ENCODE measurements around the gene TGFB2.

The TGFB2 gene

GRCh38 chr1:218362418-218363076, 17.4 kb downstream of the TGFB2 start:
- DNase-seq: no peak

- no peak for DNase-seq
Measured at GRCh38 chr1:218363141-218363540, 18.0 kb downstream of the TGFB2 start.

GRCh38 chr1:218364028-218364710, 19.0 kb downstream of the TGFB2 start:
- DNase-seq: no peak

- no peak for DNase-seq
Measured at GRCh38 chr1:218365226-218365999, 20.3 kb downstream of the TGFB2 start.

- no peak for DNase-seq
Measured at GRCh38 chr1:218366322-218367052, 21.4 kb downstream of the TGFB2 start.

- no peak for DNase-seq
Measured at GRCh38 chr1:218367118-218367517, 22.0 kb downstream of the TGFB2 start.

- no peak for DNase-seq
Measured at GRCh38 chr1:218368686-218369085, 23.6 kb downstream of the TGFB2 start.

GRCh38 chr1:218369688-218370511, 24.8 kb downstream of the TGFB2 start:
- no peak for DNase-seq

GRCh38 chr1:218371927-218372672, 27.0 kb downstream of the TGFB2 start:
- DNase-seq: no peak

- no peak for DNase-seq
Measured at GRCh38 chr1:218374401-218375353, 29.5 kb downstream of the TGFB2 start.

GRCh38 chr1:218376722-218377121, 31.6 kb downstream of the TGFB2 start:
- no peak for DNase-seq

- no peak for DNase-seq
Measured at GRCh38 chr1:218377143-218377660, 32.1 kb downstream of the TGFB2 start.

- DNase-seq: no peak
Measured at GRCh38 chr1:218380125-218380977, 35.2 kb downstream of the TGFB2 start.

- DNase-seq: no peak
Measured at GRCh38 chr1:218382261-218382660, 37.1 kb downstream of the TGFB2 start.

- no peak for DNase-seq
Measured at GRCh38 chr1:218383051-218383450, 37.9 kb downstream of the TGFB2 start.

- DNase-seq: no peak
Measured at GRCh38 chr1:218383681-218384080, 38.5 kb downstream of the TGFB2 start.

GRCh38 chr1:218384581-218384993, 39.5 kb downstream of the TGFB2 start:
- DNase-seq: peak; percentile 79

GRCh38 chr1:218388591-218388990, 43.5 kb downstream of the TGFB2 start:
- no peak for DNase-seq

GRCh38 chr1:218390618-218391017, 45.5 kb downstream of the TGFB2 start:
- DNase-seq: peak; percentile 34

Measured in NCI-H2171 (cell line).